ENCODE data around the gene PTPN4.

DNA sequence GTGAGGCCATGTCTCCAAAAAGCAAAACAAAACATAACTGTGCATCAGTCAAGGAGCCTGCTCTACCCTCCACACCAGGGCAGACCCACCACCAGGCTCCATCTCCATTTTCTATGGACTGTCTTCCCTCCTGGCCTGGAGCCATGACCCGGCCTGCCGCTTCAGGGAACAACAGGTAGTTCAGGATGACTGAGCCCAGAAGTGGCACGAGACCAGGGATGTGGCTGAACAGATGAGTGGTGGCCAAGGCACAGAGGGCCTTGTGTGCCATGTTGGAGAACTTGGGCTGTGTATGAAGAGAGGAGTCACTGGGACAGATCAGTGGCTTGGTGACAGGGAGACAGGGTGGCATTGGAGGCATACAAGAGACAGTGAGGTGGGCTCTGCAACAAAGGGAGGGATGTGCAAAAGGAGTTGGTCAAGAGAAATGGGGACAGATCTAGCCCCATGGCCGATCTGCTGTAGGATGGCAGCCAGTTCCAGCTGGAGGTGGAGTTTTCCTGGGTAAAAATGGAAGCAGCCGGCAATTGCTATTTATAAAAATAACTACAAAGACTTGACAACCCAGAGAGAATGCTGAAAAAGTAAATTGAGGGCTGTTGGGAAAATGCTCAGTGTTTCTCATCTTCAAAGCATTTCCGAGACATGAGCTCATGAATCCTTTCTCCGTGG is 45.8 kb upstream of the PTPN4 start:
- TF ChIP-seq RAD21 (conservative IDR thresholded peaks at IDR 0.05) (no peak), MXI1 (conservative IDR thresholded peaks at IDR 0.05; ENCODE audit: poor library complexity, severe bottlenecking) (no peak), POLR2AphosphoS5 (IDR thresholded peaks at IDR 0.05) (no peak)
- TF ChIP-seq, protein P1, sequence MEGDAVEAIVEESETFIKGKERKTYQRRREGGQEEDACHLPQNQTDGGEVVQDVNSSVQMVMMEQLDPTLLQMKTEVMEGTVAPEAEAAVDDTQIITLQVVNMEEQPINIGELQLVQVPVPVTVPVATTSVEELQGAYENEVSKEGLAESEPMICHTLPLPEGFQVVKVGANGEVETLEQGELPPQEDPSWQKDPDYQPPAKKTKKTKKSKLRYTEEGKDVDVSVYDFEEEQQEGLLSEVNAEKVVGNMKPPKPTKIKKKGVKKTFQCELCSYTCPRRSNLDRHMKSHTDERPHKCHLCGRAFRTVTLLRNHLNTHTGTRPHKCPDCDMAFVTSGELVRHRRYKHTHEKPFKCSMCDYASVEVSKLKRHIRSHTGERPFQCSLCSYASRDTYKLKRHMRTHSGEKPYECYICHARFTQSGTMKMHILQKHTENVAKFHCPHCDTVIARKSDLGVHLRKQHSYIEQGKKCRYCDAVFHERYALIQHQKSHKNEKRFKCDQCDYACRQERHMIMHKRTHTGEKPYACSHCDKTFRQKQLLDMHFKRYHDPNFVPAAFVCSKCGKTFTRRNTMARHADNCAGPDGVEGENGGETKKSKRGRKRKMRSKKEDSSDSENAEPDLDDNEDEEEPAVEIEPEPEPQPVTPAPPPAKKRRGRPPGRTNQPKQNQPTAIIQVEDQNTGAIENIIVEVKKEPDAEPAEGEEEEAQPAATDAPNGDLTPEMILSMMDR (IDR thresholded peaks at IDR 0.05; ENCODE audit: poor library complexity, severe bottlenecking), result no peak
- TF ChIP-seq, protein P2, sequence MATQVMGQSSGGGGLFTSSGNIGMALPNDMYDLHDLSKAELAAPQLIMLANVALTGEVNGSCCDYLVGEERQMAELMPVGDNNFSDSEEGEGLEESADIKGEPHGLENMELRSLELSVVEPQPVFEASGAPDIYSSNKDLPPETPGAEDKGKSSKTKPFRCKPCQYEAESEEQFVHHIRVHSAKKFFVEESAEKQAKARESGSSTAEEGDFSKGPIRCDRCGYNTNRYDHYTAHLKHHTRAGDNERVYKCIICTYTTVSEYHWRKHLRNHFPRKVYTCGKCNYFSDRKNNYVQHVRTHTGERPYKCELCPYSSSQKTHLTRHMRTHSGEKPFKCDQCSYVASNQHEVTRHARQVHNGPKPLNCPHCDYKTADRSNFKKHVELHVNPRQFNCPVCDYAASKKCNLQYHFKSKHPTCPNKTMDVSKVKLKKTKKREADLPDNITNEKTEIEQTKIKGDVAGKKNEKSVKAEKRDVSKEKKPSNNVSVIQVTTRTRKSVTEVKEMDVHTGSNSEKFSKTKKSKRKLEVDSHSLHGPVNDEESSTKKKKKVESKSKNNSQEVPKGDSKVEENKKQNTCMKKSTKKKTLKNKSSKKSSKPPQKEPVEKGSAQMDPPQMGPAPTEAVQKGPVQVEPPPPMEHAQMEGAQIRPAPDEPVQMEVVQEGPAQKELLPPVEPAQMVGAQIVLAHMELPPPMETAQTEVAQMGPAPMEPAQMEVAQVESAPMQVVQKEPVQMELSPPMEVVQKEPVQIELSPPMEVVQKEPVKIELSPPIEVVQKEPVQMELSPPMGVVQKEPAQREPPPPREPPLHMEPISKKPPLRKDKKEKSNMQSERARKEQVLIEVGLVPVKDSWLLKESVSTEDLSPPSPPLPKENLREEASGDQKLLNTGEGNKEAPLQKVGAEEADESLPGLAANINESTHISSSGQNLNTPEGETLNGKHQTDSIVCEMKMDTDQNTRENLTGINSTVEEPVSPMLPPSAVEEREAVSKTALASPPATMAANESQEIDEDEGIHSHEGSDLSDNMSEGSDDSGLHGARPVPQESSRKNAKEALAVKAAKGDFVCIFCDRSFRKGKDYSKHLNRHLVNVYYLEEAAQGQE (IDR thresholded peaks at IDR 0.05; ENCODE audit: borderline replicate concordance), result no peak

Measured in neural cell (in vitro differentiated cells).